Measurements from ENCODE around the gene SIRT4. TPM values are rescaled to one million over a fixed set of nuclear protein-coding genes. Genes with fewer than 3 reads are reported as not detected.

The SIRT4 gene
- total RNA-seq, 1 experiment from 2014 or later = 2.8 TPM

GRCh38 chr12:120337730-120338129 is 35.6 kb downstream of the SIRT4 start:
- no peak for ATAC-seq
- Histone ChIP-seq H4K20me1 (ENCODE audit: insufficient read depth) (no peaks in the 10 kb centered on the region), H3K9me2 (ENCODE audit: insufficient read depth) (no peaks in the 10 kb centered on the region), H3K36me3 (ENCODE audit: control insufficient read depth in 1 of 2, insufficient read depth in 2 of 2, low read length in 2 of 2) (no peaks in the 10 kb centered on the region), H2AFZ (ENCODE audit: low read depth, low read length, poor library complexity, severe bottlenecking) (no peak overlapping the region), H3K4me2 (ENCODE audit: low read length) (no peak overlapping the region), H3K27ac (ENCODE audit: low read depth, low read length) (no peak overlapping the region), H3K4me1 (ENCODE audit: control insufficient read depth in 1 of 2, insufficient read depth in 2 of 2, low read length in 2 of 2) (no peaks in the 10 kb centered on the region), H3K4me3 (replicated peaks in 1 of 2; ENCODE audit: low read depth in 1 of 2, low read length in 2 of 2) (no peak overlapping the region), H3K9ac (ENCODE audit: low read length) (no peak overlapping the region), H3K9me3 (ENCODE audit: control insufficient read depth in 1 of 2, insufficient read depth in 1 of 2, low read depth in 1 of 2, low read length in 2 of 2) (peaks cover 5% of the 10 kb centered on the region in 2 experiments; a peak in 2 of 4 replicates), H3K79me2 (ENCODE audit: insufficient read depth, low read length) (no peaks in the 10 kb centered on the region), H3K27me3 (ENCODE audit: insufficient read depth, low read length) (no peaks in the 10 kb centered on the region)
- ChIA-PET RAD21 (ENCODE audit: low non-redundant PET in 1 of 2, low total read pairs in 2 of 2, uncharacterized antibody in 2 of 2, unreplicated experiment in 2 of 2) (no interaction called here), CTCF (no interaction called here), POLR2A (no interaction called here)
- no TSS peak for BruUV-seq (replicated peaks)
- TF ChIP-seq YY1 (IDR thresholded peaks at IDR 0.05; ENCODE audit: extremely low read depth, insufficient replicate concordance, low read depth, low read length) = no peak
- TF ChIP-seq POLR2A (IDR thresholded peaks at IDR 0.05; ENCODE audit: borderline replicate concordance, extremely low read depth, insufficient read depth, insufficient read length) = no peak
- no peak for TF ChIP-seq MAX (IDR thresholded peaks at IDR 0.05)
- no peak for TF ChIP-seq REST (IDR thresholded peaks at IDR 0.05; ENCODE audit: low read depth)
- no peak for TF ChIP-seq ZFX (IDR thresholded peaks at IDR 0.05)
- no peak for TF ChIP-seq JUND (IDR thresholded peaks at IDR 0.05)
- no peak for TF ChIP-seq ELF1 (IDR thresholded peaks at IDR 0.05; ENCODE audit: borderline replicate concordance, low read depth)
- TF ChIP-seq TCF7L2 (IDR thresholded peaks at IDR 0.05; ENCODE audit: borderline replicate concordance, extremely low read depth, insufficient read depth, insufficient read length) = no peak
- TF ChIP-seq EZH2phosphoT487 (IDR thresholded peaks at IDR 0.05; ENCODE audit: borderline replicate concordance) = no peak
- TF ChIP-seq RAD21 (IDR thresholded peaks at IDR 0.05; ENCODE audit: low read depth) = no peak
- TF ChIP-seq FOSL1 (IDR thresholded peaks at IDR 0.05; ENCODE audit: low read depth) = no peak
- no peak for TF ChIP-seq EZH2 (IDR thresholded peaks at IDR 0.05)
- TF ChIP-seq ZNF274 (IDR thresholded peaks at IDR 0.05; ENCODE audit: low read depth, low read length) = no peak
- no peak for DNase-seq (ENCODE audit: low read depth, low spot score)
- intact Hi-C loops (cut with micrococcal nuclease) = loop anchor here (5.0 to 10.0 kb wide), 2 partner anchors 130 to 377 kb away; partner anchors contain the start of genes SRSF9 and UNC119B

Data from HCT116 (cell line).